Thyroid gland (tissue), 4 donors: ENCODE measurements around the gene PTGR1.

Experiments used
- POLR2A ChIP-seq, 2 donors: fragments of 450-650 bp; IDR thresholded peaks; one replicate each; pipeline ENCODE4 v1.6.1; 2017; ENCODE audit warnings: antibody characterized with exemption in 2 of 2, mild to moderate bottlenecking in 2 of 2, moderate library complexity in 1 of 2
- TF ChIP-seq, protein P1 (sequence below), 6 experiments: fragments of 200-600 bp in 3 of 6; fragments of 450-650 bp in 3 of 6; sonication (generic) in 3 of 6; IDR thresholded peaks; one replicate each; pipeline ENCODE4 v1.5.1; 2016 to 2019; ENCODE audit warnings: antibody characterized with exemption in 6 of 6, mild to moderate bottlenecking in 2 of 6, inconsistent platforms in 1 of 6, moderate library complexity in 1 of 6

DNA sequence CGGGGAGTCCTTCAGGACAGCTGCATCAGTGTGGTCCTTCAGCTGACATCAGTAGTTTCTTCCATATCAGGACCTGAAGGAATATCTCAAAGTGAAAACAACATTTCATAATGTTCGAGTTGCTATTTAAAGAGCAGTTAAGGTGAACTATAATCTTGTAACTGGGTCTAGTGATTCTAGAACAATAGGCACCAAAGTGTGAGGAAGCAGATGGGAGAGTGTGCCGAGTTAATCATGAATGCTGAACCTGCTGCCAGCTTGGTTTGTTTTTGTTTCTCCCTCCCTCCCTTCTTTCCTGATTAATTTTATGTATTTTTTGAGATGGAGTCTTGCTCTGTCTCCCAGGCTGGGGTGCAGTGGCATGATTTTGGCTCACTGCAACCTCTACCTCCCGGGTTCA lies 3.6 kb upstream of the PTGR1 start:
- TF ChIP-seq POLR2A (IDR thresholded peaks at IDR 0.05), result no peak
- TF ChIP-seq, protein P1, sequence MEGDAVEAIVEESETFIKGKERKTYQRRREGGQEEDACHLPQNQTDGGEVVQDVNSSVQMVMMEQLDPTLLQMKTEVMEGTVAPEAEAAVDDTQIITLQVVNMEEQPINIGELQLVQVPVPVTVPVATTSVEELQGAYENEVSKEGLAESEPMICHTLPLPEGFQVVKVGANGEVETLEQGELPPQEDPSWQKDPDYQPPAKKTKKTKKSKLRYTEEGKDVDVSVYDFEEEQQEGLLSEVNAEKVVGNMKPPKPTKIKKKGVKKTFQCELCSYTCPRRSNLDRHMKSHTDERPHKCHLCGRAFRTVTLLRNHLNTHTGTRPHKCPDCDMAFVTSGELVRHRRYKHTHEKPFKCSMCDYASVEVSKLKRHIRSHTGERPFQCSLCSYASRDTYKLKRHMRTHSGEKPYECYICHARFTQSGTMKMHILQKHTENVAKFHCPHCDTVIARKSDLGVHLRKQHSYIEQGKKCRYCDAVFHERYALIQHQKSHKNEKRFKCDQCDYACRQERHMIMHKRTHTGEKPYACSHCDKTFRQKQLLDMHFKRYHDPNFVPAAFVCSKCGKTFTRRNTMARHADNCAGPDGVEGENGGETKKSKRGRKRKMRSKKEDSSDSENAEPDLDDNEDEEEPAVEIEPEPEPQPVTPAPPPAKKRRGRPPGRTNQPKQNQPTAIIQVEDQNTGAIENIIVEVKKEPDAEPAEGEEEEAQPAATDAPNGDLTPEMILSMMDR (IDR thresholded peaks at IDR 0.05), result no peak
